HCT116 (cell line): ENCODE results near the gene RENBP.

Experiments used
- CTCF ChIP-seq, 3 experiments: fragments of 200-600 bp in 1 of 3; sonication (generic) in 1 of 3; IDR thresholded peaks in 2 of 3; conservative IDR thresholded peaks in 1 of 3; 2 replicates each; pipeline ENCODE4 v1.5.1; 2012 to 2017; ENCODE audit warnings: low read depth in 2 of 3, low read length in 2 of 3, antibody characterized with exemption in 1 of 3, borderline replicate concordance in 1 of 3, control low read depth in 1 of 3, mild to moderate bottlenecking in 1 of 3, mixed read lengths in 1 of 3, mixed run types in 1 of 3, moderate library complexity in 1 of 3; ENCODE audit not compliant: insufficient read depth in 1 of 3
- EZH2phosphoT487 ChIP-seq: fragments of 200-600 bp; IDR thresholded peaks from 2 replicates; pipeline ENCODE4 v1.6.1; 2018; ENCODE audit warnings: antibody characterized with exemption, borderline replicate concordance

- TF ChIP-seq CTCF (IDR thresholded peaks at IDR 0.05 in 2 of 3, conservative IDR thresholded peaks at IDR 0.05 in 1 of 3; ENCODE audit: borderline replicate concordance in 1 of 3, insufficient read depth in 1 of 3, low read depth in 2 of 3, low read length in 2 of 3) (no peak), EZH2phosphoT487 (no peak)
Measured at GRCh38 chrX:153960786-153961185, 16.3 kb upstream of the RENBP start.
